Measurements from ENCODE around the gene GDF7. TPM values are rescaled to one million over a fixed set of nuclear protein-coding genes. Genes with fewer than 3 reads are reported as not detected.

Gene GDF7
- total and polyA plus RNA-seq, 2 of the 8 experiments (the other 6 are each of a cell fraction or from before 2014, with no cell fraction given): 0.04 to 0.06 TPM

DNA sequence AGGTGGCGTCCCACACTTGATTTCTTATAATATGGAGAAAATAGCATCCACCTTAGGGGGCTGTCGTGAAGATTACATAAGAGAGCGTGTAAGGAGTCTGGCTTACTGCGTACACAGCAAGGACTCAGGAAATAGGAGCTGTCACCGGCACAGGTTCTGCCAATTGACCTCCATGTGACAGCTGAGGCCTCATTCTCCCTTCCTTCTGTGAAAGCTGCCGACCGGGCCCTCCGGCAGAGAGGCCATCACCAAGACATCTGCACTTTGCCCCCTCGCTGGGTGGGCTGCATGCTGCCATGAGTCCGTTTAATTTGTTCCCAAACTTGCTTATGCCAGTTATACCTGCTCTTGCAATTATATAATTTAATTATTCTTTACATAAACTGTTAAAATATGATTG lies 43.7 kb upstream of the GDF7 start (continued):
- TF ChIP-seq CHD7 (IDR thresholded peaks at IDR 0.05; ENCODE audit: insufficient replicate concordance, low read length): no peak
- no peak for TF ChIP-seq SIRT6 (IDR thresholded peaks at IDR 0.05; ENCODE audit: low read length)
- no peak for TF ChIP-seq CEBPB (IDR thresholded peaks at IDR 0.05; ENCODE audit: low read depth, low read length)
- TF ChIP-seq RBBP5 (IDR thresholded peaks at IDR 0.05; ENCODE audit: borderline replicate concordance, low read depth, low read length): no peak
- no peak for TF ChIP-seq SUZ12 (IDR thresholded peaks at IDR 0.05; ENCODE audit: low read length)
- no peak for TF ChIP-seq KDM5A (IDR thresholded peaks at IDR 0.05; ENCODE audit: low read length)
- no peak for TF ChIP-seq MAFK (IDR thresholded peaks at IDR 0.05; ENCODE audit: low read depth, low read length)
- TF ChIP-seq CBX8 (IDR thresholded peaks at IDR 0.05; ENCODE audit: borderline replicate concordance, low read depth, low read length): no peak
- TF ChIP-seq RXRA (IDR thresholded peaks at IDR 0.05; ENCODE audit: insufficient read depth, low read depth, low read length): no peak
- no peak for TF ChIP-seq NRF1 (IDR thresholded peaks at IDR 0.05; ENCODE audit: low read depth, low read length)
- no peak for TF ChIP-seq POLR2AphosphoS5 (IDR thresholded peaks at IDR 0.05; ENCODE audit: low read depth, low read length)

Measured in H1 (cell line).